Measurements from ENCODE around the gene WDR27.

The WDR27 gene

GRCh38 chr6:169424149-169424804 is 277.6 kb downstream of the WDR27 start:
- no peak for DNase-seq

- DNase-seq = no peak
Measured at GRCh38 chr6:169421586-169422264, 280.1 kb downstream of the WDR27 start.

- no peak for DNase-seq
Measured at GRCh38 chr6:169420912-169421543, 280.8 kb downstream of the WDR27 start.

- no peak for DNase-seq
Measured at GRCh38 chr6:169417101-169417500, 284.7 kb downstream of the WDR27 start.

GRCh38 chr6:169416249-169416648 is 285.6 kb downstream of the WDR27 start:
- no peak for DNase-seq

GRCh38 chr6:169415179-169415578 is 286.6 kb downstream of the WDR27 start:
- DNase-seq = no peak

- DNase-seq = no peak
Measured at GRCh38 chr6:169411722-169412121, 290.1 kb downstream of the WDR27 start.

GRCh38 chr6:169411296-169411695 is 290.5 kb downstream of the WDR27 start:
- no peak for DNase-seq

GRCh38 chr6:169409742-169410312 is 292.0 kb downstream of the WDR27 start:
- DNase-seq = no peak

GRCh38 chr6:169407325-169407724 is 294.5 kb downstream of the WDR27 start:
- DNase-seq = no peak
